Ureter (tissue), 1 donor: ENCODE data around the gene MYO5A. TPM values are rescaled to one million over a fixed set of nuclear protein-coding genes. Genes with fewer than 3 reads are reported as not detected.

Source experiments
- DNase-seq: peaks from one replicate; pipeline ENCODE4 v3.0.0-alpha.2; 2020; ENCODE audit warnings: low spot score
- total RNA-seq: library from RNA; stranded (reverse); gene quantifications from one replicate; pipeline ENCODE4 v1.2.4, GENCODE V29; 2023
- donor health status: DM: yes; HTN: yes; CAD: no.

The MYO5A gene
- total RNA-seq, 1 donor from 2014 or later, result 25.3 TPM

GRCh38 chr15:52329987-52330386 lies 198.7 kb downstream of the MYO5A start:
- DNase-seq, result no peak

- no peak for DNase-seq
Measured at GRCh38 chr15:52329150-52329549, 199.5 kb downstream of the MYO5A start.

GRCh38 chr15:52328680-52329079 lies 200.0 kb downstream of the MYO5A start:
- DNase-seq, result no peak

DNA sequence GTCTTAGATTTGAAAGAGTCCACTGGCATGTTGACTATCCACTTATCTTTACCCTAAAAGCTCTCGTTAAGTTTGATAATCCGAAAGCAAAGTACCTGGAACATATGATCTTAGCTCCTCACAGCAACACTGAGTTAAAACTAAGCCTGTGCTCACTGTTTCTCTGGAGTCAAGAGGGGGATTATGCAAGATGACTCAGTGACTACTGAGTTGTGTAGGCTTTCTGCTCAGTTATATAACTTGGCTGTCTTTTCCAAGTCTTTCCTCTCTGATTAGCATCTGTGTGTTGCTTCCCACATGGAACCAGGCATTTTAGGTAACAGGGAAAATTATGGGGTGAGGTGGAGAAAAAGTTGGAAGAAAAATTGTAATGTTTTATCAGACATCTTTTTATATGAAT lies 201.9 kb downstream of the MYO5A start:
- DNase-seq, result no peak

- DNase-seq, result no peak
Measured at GRCh38 chr15:52324109-52324508, 204.6 kb downstream of the MYO5A start.

- DNase-seq, result no peak
Measured at GRCh38 chr15:52318729-52319500, 209.8 kb downstream of the MYO5A start.

DNA sequence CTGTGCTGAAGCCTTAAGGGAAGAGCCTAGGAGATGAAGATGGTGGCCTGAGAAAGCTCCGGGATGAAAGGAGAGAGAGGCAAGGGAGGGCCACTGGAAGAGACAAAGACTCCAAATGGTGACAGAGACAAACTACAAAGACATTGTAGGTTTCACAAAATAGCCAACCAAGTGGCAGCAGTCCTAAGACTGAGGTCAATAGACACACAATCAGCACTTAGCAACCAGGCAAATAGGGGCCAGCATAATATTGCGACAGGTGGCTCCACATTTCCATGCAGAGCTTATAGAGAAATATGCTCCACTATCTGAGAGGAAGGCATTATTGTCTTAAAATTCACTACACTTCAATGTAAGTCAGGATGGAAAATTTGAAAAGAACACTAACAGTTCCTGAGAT lies 211.0 kb downstream of the MYO5A start:
- DNase-seq, result no peak

DNA sequence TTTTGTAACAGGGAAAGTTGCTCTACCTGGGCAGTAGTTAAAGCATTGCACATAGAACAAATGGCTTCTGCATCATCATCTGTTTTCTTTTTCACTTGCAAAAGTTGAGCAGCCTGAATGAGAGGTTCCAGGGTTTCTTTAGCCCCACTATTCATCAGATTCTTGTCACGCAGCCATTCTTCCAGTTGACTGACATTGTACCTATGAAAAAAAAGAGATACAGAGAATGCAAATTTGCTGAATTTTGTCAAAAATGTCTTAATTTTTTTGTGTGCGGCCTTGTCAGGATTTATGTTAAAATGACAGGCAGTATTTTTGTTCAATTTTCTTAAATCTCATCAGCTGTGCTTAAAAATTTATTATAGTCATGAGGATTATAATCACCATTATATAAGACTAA lies 211.7 kb downstream of the MYO5A start:
- DNase-seq, result no peak

GRCh38 chr15:52309154-52309548 lies 219.5 kb downstream of the MYO5A start:
- no peak for DNase-seq

DNA sequence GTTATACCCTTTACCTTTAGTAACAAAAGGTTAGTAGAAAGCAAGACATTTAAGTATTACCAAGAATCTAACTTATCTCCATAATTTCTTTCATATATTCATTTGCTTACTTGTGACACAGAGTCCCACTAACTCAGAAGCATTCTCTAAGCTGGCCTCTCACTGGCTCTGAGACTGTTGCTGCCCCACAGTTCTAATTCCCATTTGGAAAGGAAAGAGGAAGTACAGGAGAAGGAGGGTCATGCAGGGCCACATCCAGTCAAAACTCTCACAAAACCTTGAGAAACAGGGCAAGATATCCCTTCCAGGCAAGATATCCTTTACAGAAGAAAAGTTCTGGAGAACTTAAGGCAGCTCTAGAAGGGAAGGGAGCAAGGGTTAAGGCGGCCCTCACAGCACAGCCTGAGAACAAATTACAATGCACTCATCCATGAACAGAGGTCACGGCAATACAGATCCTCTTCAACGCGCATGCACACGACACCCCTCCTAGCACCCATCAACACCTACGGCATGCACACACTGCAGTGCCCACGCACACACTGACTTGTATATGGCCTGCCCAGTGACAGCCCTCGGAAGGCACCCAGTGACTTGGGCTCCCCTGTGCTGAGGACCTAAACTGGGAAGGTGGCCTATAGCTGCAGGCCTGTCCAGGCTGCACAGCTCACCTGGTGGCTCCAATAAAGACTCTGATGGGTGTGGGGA lies 220.1 kb downstream of the MYO5A start:
- DNase-seq, result no peak

GRCh38 chr15:52307847-52308246 lies 220.8 kb downstream of the MYO5A start:
- DNase-seq, result no peak

DNA sequence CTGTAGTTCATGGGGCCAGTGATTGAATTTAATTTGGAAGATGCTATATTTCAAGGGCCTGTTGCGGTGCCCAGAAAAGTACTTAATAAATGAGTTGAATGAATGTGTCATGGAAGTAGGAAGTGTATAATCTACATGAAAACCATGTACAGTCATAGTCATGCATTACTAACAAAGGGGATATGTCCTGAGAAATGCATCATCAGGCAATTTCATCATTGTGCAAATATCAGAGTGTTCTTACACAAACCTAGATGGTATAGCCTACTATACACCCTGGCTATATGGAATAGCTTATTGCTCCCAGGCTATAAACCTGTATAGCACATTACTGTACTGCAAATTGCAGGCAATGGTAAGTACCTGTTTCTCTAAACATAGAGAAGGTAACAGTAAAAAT lies 222.4 kb downstream of the MYO5A start:
- no peak for DNase-seq

DNA sequence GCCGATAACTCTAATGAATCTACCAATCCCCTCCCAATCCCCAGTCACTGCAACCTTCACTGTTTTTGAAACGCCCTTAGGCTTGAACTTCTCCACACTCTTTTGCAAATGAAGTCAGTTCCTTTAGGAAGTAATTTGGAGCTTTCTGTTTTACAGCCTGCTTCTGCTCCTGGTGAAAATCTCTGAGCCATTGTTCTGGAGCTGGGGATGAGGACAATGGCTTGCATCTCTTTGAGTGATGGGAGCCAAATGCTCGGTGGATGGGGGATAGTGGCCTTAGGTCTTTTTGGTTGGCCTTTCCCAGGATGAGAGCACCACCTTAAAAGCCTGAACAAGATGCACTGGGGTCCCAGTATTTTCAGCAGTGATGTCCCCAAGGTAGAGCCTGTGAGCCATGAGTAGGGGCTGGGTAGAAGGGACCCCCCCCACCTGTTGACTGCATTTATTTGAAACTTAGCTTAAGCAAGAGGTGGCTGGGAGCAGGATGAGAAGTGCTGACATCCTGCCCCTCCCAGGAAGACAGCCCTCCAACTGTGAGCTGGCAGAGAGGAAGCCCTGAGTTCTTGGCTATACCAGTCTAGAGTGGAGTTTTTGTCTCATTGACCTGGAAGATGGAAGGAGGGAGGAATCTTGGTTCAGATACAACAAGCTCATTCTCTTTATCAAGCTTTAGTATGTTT lies 225.4 kb downstream of the MYO5A start:
- DNase-seq, result no peak

DNA sequence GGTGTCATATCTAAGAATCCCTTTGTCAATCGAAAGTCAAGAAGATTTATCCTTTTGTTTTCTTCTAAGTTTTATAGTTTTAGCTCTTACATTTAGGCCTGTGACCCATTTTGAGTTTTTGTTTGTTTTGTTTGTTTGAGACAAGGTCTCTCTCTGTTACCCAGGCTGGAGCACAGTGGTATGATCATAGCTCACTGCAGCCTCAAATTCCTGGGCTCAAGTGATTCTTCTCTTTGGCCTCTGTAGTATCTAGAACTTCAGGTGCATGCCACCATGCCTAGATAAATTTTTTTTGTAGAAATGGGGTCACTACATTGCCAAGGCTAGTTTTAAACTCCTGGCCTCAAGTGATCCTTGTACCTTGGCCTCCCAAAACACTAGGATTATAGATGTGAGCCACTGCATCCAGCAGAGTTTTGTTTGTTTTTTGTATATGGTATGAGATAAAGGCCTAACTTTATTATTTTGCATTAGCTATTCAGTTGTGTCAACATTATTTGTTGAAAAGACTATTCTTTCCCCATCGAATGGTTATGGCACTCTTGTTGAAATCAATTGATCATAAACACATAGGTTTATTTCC lies 227.3 kb downstream of the MYO5A start:
- no peak for DNase-seq

DNA sequence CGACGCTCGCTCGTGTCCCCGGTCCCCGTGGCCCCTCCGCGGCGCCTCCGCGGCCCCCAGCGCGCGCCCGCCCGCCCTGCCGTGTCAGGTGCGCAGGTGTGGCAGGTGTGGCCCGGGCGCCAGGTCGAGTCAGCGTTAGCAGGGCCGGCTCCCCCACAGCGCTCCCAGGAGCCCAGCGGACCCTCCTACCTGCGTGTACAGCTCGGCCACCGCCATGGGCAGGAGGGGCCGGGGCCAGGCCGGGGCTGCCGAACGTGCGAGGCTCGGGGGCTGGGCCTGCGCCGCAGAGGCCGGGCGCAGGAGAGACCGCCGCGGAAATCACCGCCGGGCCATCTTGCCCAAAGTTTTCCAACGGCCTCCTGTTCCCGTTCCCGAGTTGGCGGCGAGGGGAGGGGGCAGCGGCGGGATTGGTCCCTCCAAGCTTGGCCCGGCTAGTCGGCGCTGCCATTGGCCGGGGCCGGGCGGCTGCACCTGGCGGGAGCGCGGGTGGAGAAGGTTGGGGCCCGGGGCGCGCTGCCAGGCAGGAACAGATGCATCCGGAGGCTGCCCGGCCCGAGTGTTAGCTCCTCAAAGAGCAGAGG lies 233.2 kb downstream of the MYO5A start, which contains the start of gene MYO5C:
Gene MYO5C, minus strand, starts transcription at position 384 of the 581 bp plus-strand sequence. Its CDS starts 168 bp downstream, at position 216.
- peak; percentile 80 for DNase-seq

GRCh38 chr15:52294881-52295420 lies 233.7 kb downstream of the MYO5A start:
- DNase-seq, result no peak

GRCh38 chr15:52292780-52293392 lies 235.8 kb downstream of the MYO5A start:
- DNase-seq, result no peak

DNA sequence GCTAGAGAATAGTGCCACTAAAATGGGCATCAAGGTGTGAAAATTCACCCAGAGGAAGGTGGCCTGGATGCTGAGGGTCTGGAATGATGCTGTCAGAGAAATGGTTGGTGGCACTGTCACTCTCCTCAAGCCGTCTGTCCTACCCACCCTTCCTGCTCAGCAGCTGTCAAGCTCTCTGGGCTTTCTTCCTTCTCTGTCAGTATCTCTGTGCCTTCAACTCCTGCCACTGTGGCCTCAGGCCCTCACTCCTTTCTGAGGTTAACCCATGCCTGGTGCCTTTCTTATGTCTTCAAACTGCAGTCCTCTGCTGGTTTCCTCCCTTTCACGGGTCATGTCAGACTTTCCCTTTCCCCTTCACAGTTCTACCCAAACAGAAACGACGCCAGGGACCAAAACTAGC lies 237.5 kb downstream of the MYO5A start:
- DNase-seq, result no peak

DNA sequence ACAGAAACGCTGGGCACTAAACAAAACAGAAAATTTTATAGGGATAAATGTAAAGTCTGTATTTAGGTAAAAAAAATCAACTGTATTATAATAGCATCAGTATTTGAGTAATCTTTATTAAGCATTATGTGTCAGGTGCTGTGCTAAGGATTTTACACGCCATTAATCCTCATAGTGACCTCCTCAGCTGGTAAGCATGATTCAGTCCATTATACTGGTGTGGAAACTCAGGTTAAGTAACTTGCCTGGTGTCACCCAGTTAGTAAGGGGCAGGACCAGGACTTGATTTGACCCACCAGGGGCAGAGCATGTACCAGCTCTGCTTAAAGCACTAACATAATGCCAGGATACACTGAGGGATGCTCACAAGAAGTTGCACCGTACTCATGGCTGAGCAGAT lies 237.9 kb downstream of the MYO5A start:
- DNase-seq, result no peak

- no peak for DNase-seq
Measured at GRCh38 chr15:52290329-52290728, 238.4 kb downstream of the MYO5A start.

DNA sequence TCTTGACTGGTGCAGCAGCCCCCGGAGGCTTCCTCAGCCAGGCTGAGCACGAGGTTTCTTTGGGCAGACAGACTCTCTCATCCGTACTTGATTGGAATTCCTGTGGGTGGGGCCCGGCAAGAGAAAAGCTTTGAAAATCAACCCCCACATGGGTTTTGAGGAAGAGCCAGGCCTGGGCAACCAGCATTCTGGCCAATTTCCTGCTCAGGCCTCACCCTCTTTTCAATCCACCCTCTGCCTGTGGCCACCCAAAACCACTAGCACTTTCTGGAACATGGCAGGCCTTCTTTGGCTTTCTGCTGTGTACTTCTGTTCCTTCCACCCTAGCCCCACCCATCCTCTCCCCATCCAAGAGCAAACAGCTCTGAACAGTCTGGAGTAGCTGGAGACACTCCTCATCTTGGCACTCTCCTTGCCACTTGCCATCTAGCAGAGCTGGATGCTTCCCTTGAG lies 239.0 kb downstream of the MYO5A start:
- no peak for DNase-seq
